ENCODE measurements around the gene GRM2.

Gene GRM2

GRCh38 chr3:51676102-51676640, 30.7 kb upstream of the GRM2 start:
- peak overlapping the region; percentile 50 for H3K4me3 Mint-ChIP-seq
- peaks cover 70% of the 10 kb centered on the region for H3K4me1 Mint-ChIP-seq (ENCODE audit: low read depth)
- no peaks in the 10 kb centered on the region for H3K27me3 Mint-ChIP-seq (ENCODE audit: low read depth)
- peaks cover 26% of the 10 kb centered on the region for H3K36me3 Mint-ChIP-seq (ENCODE audit: low read depth)
- H3K9me3 Mint-ChIP-seq = no peaks in the 10 kb centered on the region
- H3K27ac Mint-ChIP-seq = peak overlapping the region; percentile 90

GRCh38 chr3:51677358-51677757, 29.5 kb upstream of the GRM2 start:
- H3K9me3 Mint-ChIP-seq = no peaks in the 10 kb centered on the region
- peaks cover 31% of the 10 kb centered on the region for H3K36me3 Mint-ChIP-seq (ENCODE audit: low read depth)
- no peak overlapping the region for H3K4me3 Mint-ChIP-seq
- peaks cover 76% of the 10 kb centered on the region for H3K4me1 Mint-ChIP-seq (ENCODE audit: low read depth)
- H3K27ac Mint-ChIP-seq = no peak overlapping the region
- H3K27me3 Mint-ChIP-seq (ENCODE audit: low read depth) = no peaks in the 10 kb centered on the region

- no peaks in the 10 kb centered on the region for H3K9me3 Mint-ChIP-seq
- no peak overlapping the region for H3K4me3 Mint-ChIP-seq
- peaks cover 35% of the 10 kb centered on the region for H3K36me3 Mint-ChIP-seq (ENCODE audit: low read depth)
- no peaks in the 10 kb centered on the region for H3K27me3 Mint-ChIP-seq (ENCODE audit: low read depth)
- H3K27ac Mint-ChIP-seq = peak overlapping the region; percentile 65
- H3K4me1 Mint-ChIP-seq (ENCODE audit: low read depth) = peaks cover 75% of the 10 kb centered on the region
Measured at GRCh38 chr3:51678186-51678585, 28.7 kb upstream of the GRM2 start.

- Mint-ChIP-seq H3K27ac (peak overlapping the region; percentile 65), H3K36me3 (ENCODE audit: low read depth) (peaks cover 36% of the 10 kb centered on the region), H3K27me3 (ENCODE audit: low read depth) (no peaks in the 10 kb centered on the region), H3K4me3 (no peak overlapping the region), H3K4me1 (ENCODE audit: low read depth) (peaks cover 72% of the 10 kb centered on the region), H3K9me3 (no peaks in the 10 kb centered on the region)
Measured at GRCh38 chr3:51678641-51679040, 28.2 kb upstream of the GRM2 start.

DNA sequence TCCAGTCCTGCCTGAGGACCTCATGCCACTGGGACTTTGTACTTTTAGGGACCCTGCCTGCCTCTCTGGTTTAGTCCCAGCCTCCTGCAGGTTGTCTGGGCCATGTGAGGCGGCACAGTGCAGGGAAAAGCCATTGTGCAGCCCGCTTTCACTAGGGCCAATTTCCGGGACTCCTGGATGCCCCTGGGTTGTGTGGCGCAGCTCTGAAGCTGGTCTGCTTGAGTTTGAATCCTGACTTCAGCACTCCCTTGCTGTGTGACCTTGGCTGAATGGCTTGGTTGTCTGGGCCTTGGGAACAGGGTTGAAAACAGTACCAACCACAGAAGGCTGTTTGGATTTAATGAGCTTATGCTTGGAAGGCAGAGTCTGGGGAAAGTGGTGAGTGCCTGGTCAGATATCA, 27.6 kb upstream of the GRM2 start:
- peaks cover 36% of the 10 kb centered on the region for H3K36me3 Mint-ChIP-seq (ENCODE audit: low read depth)
- H3K27me3 Mint-ChIP-seq (ENCODE audit: low read depth) = no peaks in the 10 kb centered on the region
- peak overlapping the region; percentile 71 for H3K27ac Mint-ChIP-seq
- H3K4me1 Mint-ChIP-seq (ENCODE audit: low read depth) = peaks cover 70% of the 10 kb centered on the region
- no peaks in the 10 kb centered on the region for H3K9me3 Mint-ChIP-seq
- no peak overlapping the region for H3K4me3 Mint-ChIP-seq

DNA sequence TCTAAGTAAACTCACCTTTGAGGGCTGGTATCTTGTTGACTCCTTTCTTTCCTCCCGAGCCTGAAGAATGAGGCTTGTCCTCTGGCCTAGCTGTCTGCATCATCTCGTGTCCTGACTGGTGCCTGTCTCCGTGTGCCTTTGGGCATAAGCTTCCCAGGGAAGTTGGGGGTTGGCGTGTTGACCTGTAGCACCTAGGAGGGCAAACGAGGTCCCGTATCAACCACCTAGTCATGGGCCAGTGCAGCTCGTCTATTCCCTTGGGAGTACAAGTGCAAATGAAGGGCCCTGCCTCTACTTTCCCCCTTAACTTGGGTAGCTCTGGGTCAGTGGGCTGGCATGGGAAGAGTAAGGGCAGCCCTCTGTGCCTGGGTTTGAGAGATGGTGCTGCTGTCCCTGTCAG, 27.1 kb upstream of the GRM2 start:
- Mint-ChIP-seq H3K27ac (peak overlapping the region; percentile 71), H3K4me3 (no peak overlapping the region), H3K36me3 (ENCODE audit: low read depth) (peaks cover 38% of the 10 kb centered on the region), H3K9me3 (no peaks in the 10 kb centered on the region), H3K27me3 (ENCODE audit: low read depth) (no peaks in the 10 kb centered on the region), H3K4me1 (ENCODE audit: low read depth) (peaks cover 70% of the 10 kb centered on the region)

DNA sequence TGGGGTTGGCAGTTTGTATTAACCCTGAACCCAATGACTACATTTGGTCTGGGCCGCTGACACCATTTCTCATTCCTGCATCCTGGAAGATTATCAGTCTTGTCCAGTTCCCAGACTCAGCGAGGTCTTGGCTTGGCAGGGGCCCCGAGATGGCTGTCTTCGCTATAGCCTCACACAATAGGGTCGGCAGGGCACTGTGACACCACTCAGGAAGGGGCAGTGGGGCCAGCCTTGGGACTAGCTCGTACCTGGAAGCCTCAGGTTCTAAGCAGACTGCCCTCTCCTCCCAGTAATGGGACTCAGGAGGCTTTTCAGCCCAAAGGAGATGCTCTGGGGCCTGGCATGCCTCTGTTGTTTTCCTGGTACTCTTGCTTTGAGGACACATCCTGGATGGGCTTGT, 26.7 kb upstream of the GRM2 start:
- Mint-ChIP-seq H3K4me3 (peak overlapping the region; percentile 9), H3K36me3 (ENCODE audit: low read depth) (peaks cover 38% of the 10 kb centered on the region), H3K27me3 (ENCODE audit: low read depth) (no peaks in the 10 kb centered on the region), H3K9me3 (no peaks in the 10 kb centered on the region), H3K27ac (no peak overlapping the region), H3K4me1 (ENCODE audit: low read depth) (peaks cover 70% of the 10 kb centered on the region)

DNA sequence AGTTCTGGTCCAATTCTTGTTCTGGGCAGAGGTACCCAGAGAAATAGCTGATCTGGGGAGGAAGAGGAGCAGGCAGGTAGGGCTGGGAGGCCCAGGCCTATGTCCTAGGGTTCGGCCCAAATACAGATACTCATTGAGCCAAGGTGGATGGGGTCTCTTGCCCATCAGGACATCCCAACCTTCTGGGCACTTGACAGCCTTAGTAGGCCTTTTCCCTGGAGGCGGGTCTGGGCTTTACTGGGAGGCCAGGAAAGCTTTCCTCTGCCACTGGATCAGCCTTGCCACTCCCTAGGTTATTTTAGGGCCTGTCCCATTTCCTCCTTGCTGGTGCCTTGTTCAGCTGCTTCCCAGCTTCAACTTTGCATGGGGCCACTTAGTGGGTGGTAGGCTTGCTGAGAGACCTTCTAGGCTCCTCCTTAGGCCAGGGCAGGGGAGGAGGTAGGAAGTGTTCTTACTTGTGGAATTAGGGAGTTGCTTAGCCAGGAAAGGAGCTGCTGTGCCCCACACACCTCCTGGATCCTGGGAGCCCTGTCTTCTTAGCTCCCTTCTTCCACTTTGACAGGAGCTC, 26.1 kb upstream of the GRM2 start:
- H3K9me3 Mint-ChIP-seq = no peaks in the 10 kb centered on the region
- H3K4me3 Mint-ChIP-seq = peak overlapping the region; percentile 61
- no peaks in the 10 kb centered on the region for H3K27me3 Mint-ChIP-seq (ENCODE audit: low read depth)
- peak overlapping the region; percentile 74 for H3K27ac Mint-ChIP-seq
- H3K36me3 Mint-ChIP-seq (ENCODE audit: low read depth) = peaks cover 38% of the 10 kb centered on the region
- H3K4me1 Mint-ChIP-seq (ENCODE audit: low read depth) = peaks cover 70% of the 10 kb centered on the region

GRCh38 chr3:51681453-51681852, 25.4 kb upstream of the GRM2 start:
- Mint-ChIP-seq H3K27ac (peak overlapping the region; percentile 74), H3K27me3 (ENCODE audit: low read depth) (no peaks in the 10 kb centered on the region), H3K4me1 (ENCODE audit: low read depth) (peaks cover 70% of the 10 kb centered on the region), H3K36me3 (ENCODE audit: low read depth) (peaks cover 41% of the 10 kb centered on the region), H3K4me3 (peak overlapping the region; percentile 61), H3K9me3 (no peaks in the 10 kb centered on the region)

DNA sequence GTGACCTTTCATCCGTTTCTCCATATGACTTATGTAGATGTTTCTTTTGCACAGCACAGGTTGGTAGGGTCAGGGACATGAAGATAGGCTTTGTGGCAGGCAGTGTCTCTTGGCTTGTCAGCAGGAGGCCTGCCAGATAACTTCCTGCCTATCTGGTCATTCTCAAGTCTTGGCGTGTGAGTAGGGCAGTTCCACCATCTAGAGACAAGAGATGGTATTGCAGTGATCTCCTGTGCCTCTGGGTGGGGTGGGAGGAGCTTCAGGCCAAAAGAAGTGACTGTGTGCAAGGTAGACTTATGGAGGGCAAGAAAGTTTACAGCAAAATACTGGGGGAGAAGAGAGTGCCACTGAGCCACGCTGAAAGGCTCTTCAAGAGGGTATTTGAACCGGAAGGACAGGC, 24.8 kb upstream of the GRM2 start:
- Mint-ChIP-seq H3K4me1 (ENCODE audit: low read depth) (peaks cover 74% of the 10 kb centered on the region), H3K27ac (peak overlapping the region; percentile 74), H3K36me3 (ENCODE audit: low read depth) (peaks cover 45% of the 10 kb centered on the region), H3K27me3 (ENCODE audit: low read depth) (no peaks in the 10 kb centered on the region), H3K9me3 (no peaks in the 10 kb centered on the region), H3K4me3 (peak overlapping the region; percentile 61)

- peaks cover 78% of the 10 kb centered on the region for H3K4me1 Mint-ChIP-seq (ENCODE audit: low read depth)
- no peaks in the 10 kb centered on the region for H3K9me3 Mint-ChIP-seq
- H3K27me3 Mint-ChIP-seq (ENCODE audit: low read depth) = no peaks in the 10 kb centered on the region
- peak overlapping the region; percentile 74 for H3K27ac Mint-ChIP-seq
- H3K4me3 Mint-ChIP-seq = peak overlapping the region; percentile 27
- peaks cover 48% of the 10 kb centered on the region for H3K36me3 Mint-ChIP-seq (ENCODE audit: low read depth)
Measured at GRCh38 chr3:51682526-51682925, 24.3 kb upstream of the GRM2 start.

DNA sequence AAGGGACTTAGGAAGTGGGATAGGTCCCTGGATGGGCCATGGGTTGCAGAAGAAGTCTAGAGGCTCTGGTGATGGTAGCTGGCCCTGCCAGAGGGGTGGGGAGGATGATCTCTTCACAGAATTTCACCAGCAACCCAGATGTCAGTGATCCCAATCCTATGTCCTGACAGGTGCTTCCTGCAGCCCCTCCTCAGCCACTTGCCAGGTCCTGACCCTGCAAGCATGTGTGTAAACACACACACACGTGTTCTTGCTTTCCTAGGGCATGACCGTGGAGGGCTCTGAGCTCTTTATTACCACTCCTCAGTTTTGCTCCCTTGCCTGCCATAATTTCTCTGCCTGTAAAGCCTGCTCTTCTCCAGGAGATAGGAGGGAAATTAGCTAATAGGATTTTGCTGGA, 23.3 kb upstream of the GRM2 start:
- Mint-ChIP-seq H3K9me3 (no peaks in the 10 kb centered on the region), H3K4me3 (no peak overlapping the region), H3K4me1 (ENCODE audit: low read depth) (peaks cover 80% of the 10 kb centered on the region), H3K27ac (peak overlapping the region; percentile 71), H3K27me3 (ENCODE audit: low read depth) (no peaks in the 10 kb centered on the region), H3K36me3 (ENCODE audit: low read depth) (peaks cover 45% of the 10 kb centered on the region)

DNA sequence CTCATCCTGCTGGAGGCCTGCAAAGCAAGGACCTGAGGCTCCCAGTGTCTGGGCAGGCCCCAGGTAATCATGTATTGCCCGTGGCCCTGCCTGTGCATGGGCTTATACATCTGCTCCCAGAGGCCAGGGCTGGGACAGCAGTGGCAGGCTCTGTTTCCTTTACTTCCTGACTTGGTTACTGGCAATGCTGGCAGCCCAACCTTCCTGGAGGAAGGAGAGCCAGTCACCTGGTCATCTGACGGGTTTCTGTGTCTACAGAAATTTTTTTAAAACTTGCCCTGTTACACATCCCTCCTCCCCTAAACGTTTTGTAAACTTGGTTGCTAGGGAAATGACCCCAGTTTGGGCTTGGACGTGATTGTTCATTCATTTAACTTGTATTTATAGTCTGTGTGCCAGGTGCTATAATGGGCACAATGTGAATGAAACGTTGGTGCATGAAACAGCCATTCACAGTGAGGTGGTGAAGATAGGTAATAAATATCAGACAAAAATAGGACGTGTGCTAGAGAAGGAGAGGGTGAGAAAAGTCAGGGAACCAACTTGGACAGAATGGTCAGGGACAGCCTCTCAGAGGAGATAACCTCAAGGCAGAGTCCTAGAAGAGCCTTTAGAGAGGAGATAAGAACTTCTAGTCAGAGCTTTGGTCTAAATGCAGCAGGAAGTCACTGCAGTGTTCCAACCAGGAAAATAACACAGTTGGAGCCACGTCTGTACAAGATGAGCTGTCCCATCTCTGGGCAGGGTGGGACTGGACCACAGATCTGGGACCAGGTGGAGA, 21.7 kb upstream of the GRM2 start:
- Mint-ChIP-seq H3K27me3 (ENCODE audit: low read depth) (no peaks in the 10 kb centered on the region), H3K27ac (peak overlapping the region; percentile 95), H3K36me3 (ENCODE audit: low read depth) (peaks cover 49% of the 10 kb centered on the region), H3K4me3 (peak overlapping the region; percentile 81), H3K9me3 (no peaks in the 10 kb centered on the region), H3K4me1 (ENCODE audit: low read depth) (peaks cover 79% of the 10 kb centered on the region)

- Mint-ChIP-seq H3K9me3 (no peaks in the 10 kb centered on the region), H3K27ac (peak overlapping the region; percentile 95), H3K4me3 (peak overlapping the region; percentile 81), H3K27me3 (ENCODE audit: low read depth) (no peaks in the 10 kb centered on the region), H3K4me1 (ENCODE audit: low read depth) (peaks cover 73% of the 10 kb centered on the region), H3K36me3 (ENCODE audit: low read depth) (peaks cover 49% of the 10 kb centered on the region)
Measured at GRCh38 chr3:51686056-51686455, 20.8 kb upstream of the GRM2 start.

Data from T-helper 1 cell treated with Interleukin-12 subunit alpha and Interleukin-12 subunit beta and Interleukin-4 antibody, amounts not matched to agents 30 μg/mL and 1 μg/mL, for 36 hours (primary cell).